Measurements from ENCODE around the gene DIPK1C.

Gene DIPK1C

GRCh38 chr18:74411475-74411874 is 45.6 kb downstream of the DIPK1C start:
- no peaks in the 10 kb centered on the region for H3K27me3 ChIP-seq (ENCODE audit: control insufficient read depth, insufficient read depth, low read length, poor library complexity, severe bottlenecking)
- peaks cover 10% of the 10 kb centered on the region for H3K4me1 ChIP-seq (ENCODE audit: control insufficient read depth, insufficient read depth, low read length)
- no peak overlapping the region for H3K4me3 ChIP-seq (ENCODE audit: insufficient read depth, low read depth, low read length)
- H3K27ac ChIP-seq (ENCODE audit: insufficient read depth, low read depth, low read length, poor library complexity, severe bottlenecking): no peak overlapping the region
- H3K36me3 ChIP-seq (ENCODE audit: control insufficient read depth, insufficient read depth, low read length): no peaks in the 10 kb centered on the region
- H3K9me3 ChIP-seq (ENCODE audit: control insufficient read depth, low read length): no peaks in the 10 kb centered on the region
- WGBS, 2 experiments: 93 to 94% methylated on average over 9 of the region's 9 CpGs

- Histone ChIP-seq H3K4me3 (ENCODE audit: insufficient read depth, low read depth, low read length) (no peak overlapping the region), H3K4me1 (ENCODE audit: control insufficient read depth, insufficient read depth, low read length) (peaks cover 10% of the 10 kb centered on the region), H3K27me3 (ENCODE audit: control insufficient read depth, insufficient read depth, low read length, poor library complexity, severe bottlenecking) (no peaks in the 10 kb centered on the region), H3K36me3 (ENCODE audit: control insufficient read depth, insufficient read depth, low read length) (no peaks in the 10 kb centered on the region), H3K9me3 (ENCODE audit: control insufficient read depth, low read length) (no peaks in the 10 kb centered on the region), H3K27ac (ENCODE audit: insufficient read depth, low read depth, low read length, poor library complexity, severe bottlenecking) (no peak overlapping the region)
- WGBS, 2 experiments: 86 to 89% methylated on average over 8 of the region's 8 CpGs
Observed at GRCh38 chr18:74410441-74410992, 46.6 kb downstream of the DIPK1C start.

- H3K36me3 ChIP-seq (ENCODE audit: control insufficient read depth, insufficient read depth, low read length): no peaks in the 10 kb centered on the region
- H3K4me3 ChIP-seq (ENCODE audit: insufficient read depth, low read depth, low read length): no peak overlapping the region
- H3K27ac ChIP-seq (ENCODE audit: insufficient read depth, low read depth, low read length, poor library complexity, severe bottlenecking): no peak overlapping the region
- WGBS, 2 experiments: 96 to 98% methylated on average over 2 of the region's 2 CpGs
- H3K27me3 ChIP-seq (ENCODE audit: control insufficient read depth, insufficient read depth, low read length, poor library complexity, severe bottlenecking): no peaks in the 10 kb centered on the region
- no peaks in the 10 kb centered on the region for H3K9me3 ChIP-seq (ENCODE audit: control insufficient read depth, low read length)
- peaks cover 10% of the 10 kb centered on the region for H3K4me1 ChIP-seq (ENCODE audit: control insufficient read depth, insufficient read depth, low read length)
Observed at GRCh38 chr18:74407888-74408287, 49.2 kb downstream of the DIPK1C start.

- no peaks in the 10 kb centered on the region for H3K9me3 ChIP-seq (ENCODE audit: control insufficient read depth, low read length)
- no peaks in the 10 kb centered on the region for H3K27me3 ChIP-seq (ENCODE audit: control insufficient read depth, insufficient read depth, low read length, poor library complexity, severe bottlenecking)
- H3K4me3 ChIP-seq (ENCODE audit: insufficient read depth, low read depth, low read length): no peak overlapping the region
- WGBS, 2 experiments: 86 to 87% methylated on average over 9 of the region's 9 CpGs
- H3K4me1 ChIP-seq (ENCODE audit: control insufficient read depth, insufficient read depth, low read length): no peaks in the 10 kb centered on the region
- no peaks in the 10 kb centered on the region for H3K36me3 ChIP-seq (ENCODE audit: control insufficient read depth, insufficient read depth, low read length)
- H3K27ac ChIP-seq (ENCODE audit: insufficient read depth, low read depth, low read length, poor library complexity, severe bottlenecking): no peak overlapping the region
Observed at GRCh38 chr18:74402806-74403433, 54.2 kb downstream of the DIPK1C start.

DNA sequence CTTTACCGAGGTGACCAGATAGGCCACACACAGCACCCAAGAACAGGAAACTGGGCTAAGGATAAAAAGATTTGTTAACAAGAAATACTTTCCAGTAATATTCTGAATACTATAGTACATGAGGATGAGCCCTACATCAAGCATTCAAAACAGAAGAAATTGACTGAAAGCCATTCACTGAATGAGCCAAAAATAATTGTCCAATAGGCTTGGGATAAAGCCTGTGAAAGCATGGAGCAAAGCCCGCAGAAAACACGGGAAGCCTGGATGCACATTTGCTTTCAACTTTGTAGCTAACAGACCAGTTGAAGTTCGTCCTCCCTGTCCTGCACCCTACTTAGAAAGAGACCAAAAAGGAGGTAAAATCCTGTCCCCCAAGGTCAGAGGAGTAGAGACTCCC is 56.3 kb downstream of the DIPK1C start:
- Histone ChIP-seq H3K27me3 (ENCODE audit: control insufficient read depth, insufficient read depth, low read length, poor library complexity, severe bottlenecking) (no peaks in the 10 kb centered on the region), H3K9me3 (ENCODE audit: control insufficient read depth, low read length) (no peaks in the 10 kb centered on the region), H3K4me1 (ENCODE audit: control insufficient read depth, insufficient read depth, low read length) (no peaks in the 10 kb centered on the region), H3K36me3 (ENCODE audit: control insufficient read depth, insufficient read depth, low read length) (no peaks in the 10 kb centered on the region), H3K4me3 (ENCODE audit: insufficient read depth, low read depth, low read length) (no peak overlapping the region), H3K27ac (ENCODE audit: insufficient read depth, low read depth, low read length, poor library complexity, severe bottlenecking) (no peak overlapping the region)
- WGBS, 2 experiments: 88 to 94% methylated on average over 4 of the region's 4 CpGs

DNA sequence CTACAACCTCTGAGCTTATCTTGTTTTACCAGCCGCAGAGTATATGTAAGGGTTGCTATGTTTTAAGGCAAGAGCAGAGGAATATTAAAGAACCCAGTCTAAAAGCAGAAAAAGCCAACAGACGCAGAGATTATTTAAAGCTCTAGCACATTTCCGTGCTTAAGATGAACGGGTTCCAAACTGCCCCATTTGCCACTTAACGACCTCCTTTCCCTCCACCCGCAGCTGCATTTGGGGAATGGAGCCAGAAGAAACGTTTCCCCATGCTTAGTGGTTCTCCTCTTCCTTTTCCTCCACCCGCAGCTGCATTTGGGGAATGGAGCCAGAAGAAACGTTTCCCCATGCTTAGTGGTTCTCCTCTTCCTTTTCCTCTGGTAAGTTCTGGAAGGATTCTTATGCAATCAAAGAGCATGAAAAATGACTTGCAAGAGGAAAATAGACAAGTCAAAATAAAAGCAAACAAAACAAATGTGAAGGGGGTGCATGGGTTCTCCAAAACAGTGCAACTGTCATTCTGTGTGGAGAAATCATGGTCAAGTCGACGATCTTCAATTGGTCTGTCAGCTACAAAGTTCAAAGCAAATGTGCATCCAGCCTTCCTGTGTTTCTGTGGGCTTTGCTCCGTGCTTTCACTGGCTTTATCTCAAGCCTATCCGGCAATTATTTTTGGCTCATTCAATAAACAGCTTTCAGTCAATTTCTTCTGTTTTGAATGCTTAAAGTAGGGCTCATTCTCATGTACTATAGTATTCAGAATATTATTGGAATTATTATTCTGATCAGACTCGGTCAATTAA is 57.8 kb downstream of the DIPK1C start:
- Histone ChIP-seq H3K4me1 (ENCODE audit: control insufficient read depth, insufficient read depth, low read length) (no peaks in the 10 kb centered on the region), H3K9me3 (ENCODE audit: control insufficient read depth, low read length) (no peaks in the 10 kb centered on the region), H3K27me3 (ENCODE audit: control insufficient read depth, insufficient read depth, low read length, poor library complexity, severe bottlenecking) (no peaks in the 10 kb centered on the region), H3K27ac (ENCODE audit: insufficient read depth, low read depth, low read length, poor library complexity, severe bottlenecking) (no peak overlapping the region), H3K36me3 (ENCODE audit: control insufficient read depth, insufficient read depth, low read length) (no peaks in the 10 kb centered on the region), H3K4me3 (ENCODE audit: insufficient read depth, low read depth, low read length) (no peak overlapping the region)
- 92% methylated on average over 14 of the region's 14 CpGs for WGBS, 2 experiments

GRCh38 chr18:74397572-74397971 is 59.5 kb downstream of the DIPK1C start:
- Histone ChIP-seq H3K36me3 (ENCODE audit: control insufficient read depth, insufficient read depth, low read length) (no peaks in the 10 kb centered on the region), H3K4me1 (ENCODE audit: control insufficient read depth, insufficient read depth, low read length) (no peaks in the 10 kb centered on the region), H3K27ac (ENCODE audit: insufficient read depth, low read depth, low read length, poor library complexity, severe bottlenecking) (no peak overlapping the region), H3K9me3 (ENCODE audit: control insufficient read depth, low read length) (no peaks in the 10 kb centered on the region), H3K4me3 (ENCODE audit: insufficient read depth, low read depth, low read length) (no peak overlapping the region), H3K27me3 (ENCODE audit: control insufficient read depth, insufficient read depth, low read length, poor library complexity, severe bottlenecking) (no peaks in the 10 kb centered on the region)
- 89 to 93% methylated on average over 7 of the region's 7 CpGs for WGBS, 2 experiments

DNA sequence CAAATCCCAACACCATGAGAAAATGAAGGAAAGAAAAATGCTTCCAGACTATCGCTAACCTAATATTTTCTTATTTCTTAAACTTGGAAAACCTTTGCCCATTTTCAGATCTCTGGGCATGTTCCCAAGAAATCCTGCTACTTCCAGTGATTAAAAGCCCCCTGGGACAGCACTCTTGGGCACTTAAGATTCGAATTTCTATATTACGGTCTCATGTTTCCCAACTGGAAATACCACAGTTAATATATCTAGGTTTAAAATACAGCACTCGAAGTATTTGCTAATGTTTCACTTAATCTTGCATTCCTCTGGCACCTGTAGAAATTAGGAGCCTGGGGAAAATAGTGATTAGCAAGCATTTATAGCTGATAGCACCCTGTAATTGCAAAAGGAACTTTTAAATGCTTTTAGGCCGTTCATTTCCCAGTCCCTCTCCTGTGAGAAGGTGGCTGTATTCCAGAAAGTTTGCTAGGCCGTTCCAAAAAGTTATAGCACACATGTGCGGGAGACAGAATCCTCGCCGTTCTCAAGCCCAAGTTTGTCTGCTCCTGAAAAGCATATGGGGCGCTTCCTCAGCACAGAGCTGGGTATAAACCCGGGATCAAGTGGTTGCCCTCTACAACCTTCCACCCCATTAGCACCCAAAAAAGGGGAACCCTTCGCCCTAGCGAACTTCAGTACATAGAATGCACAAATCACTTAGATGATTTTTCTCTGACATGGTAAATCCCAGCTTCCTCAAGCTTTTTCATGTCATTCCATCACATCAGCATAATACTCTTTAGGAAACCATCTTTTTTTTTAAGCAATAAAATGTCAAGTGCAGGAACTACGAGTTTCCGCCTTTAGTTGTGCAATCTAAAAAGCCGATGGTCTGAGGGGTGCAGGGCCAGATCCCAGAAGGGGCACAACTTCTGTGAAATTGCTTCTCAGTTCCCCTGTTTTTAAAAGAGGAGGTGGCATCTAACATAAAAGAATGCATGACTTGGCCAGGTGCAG is 60.6 kb downstream of the DIPK1C start:
- Histone ChIP-seq H3K27me3 (ENCODE audit: control insufficient read depth, insufficient read depth, low read length, poor library complexity, severe bottlenecking) (no peaks in the 10 kb centered on the region), H3K9me3 (ENCODE audit: control insufficient read depth, low read length) (no peaks in the 10 kb centered on the region), H3K36me3 (ENCODE audit: control insufficient read depth, insufficient read depth, low read length) (no peaks in the 10 kb centered on the region), H3K4me3 (ENCODE audit: insufficient read depth, low read depth, low read length) (no peak overlapping the region), H3K4me1 (ENCODE audit: control insufficient read depth, insufficient read depth, low read length) (no peaks in the 10 kb centered on the region), H3K27ac (ENCODE audit: insufficient read depth, low read depth, low read length, poor library complexity, severe bottlenecking) (no peak overlapping the region)
- 86 to 88% methylated on average over 16 of the region's 16 CpGs for WGBS, 2 experiments

DNA sequence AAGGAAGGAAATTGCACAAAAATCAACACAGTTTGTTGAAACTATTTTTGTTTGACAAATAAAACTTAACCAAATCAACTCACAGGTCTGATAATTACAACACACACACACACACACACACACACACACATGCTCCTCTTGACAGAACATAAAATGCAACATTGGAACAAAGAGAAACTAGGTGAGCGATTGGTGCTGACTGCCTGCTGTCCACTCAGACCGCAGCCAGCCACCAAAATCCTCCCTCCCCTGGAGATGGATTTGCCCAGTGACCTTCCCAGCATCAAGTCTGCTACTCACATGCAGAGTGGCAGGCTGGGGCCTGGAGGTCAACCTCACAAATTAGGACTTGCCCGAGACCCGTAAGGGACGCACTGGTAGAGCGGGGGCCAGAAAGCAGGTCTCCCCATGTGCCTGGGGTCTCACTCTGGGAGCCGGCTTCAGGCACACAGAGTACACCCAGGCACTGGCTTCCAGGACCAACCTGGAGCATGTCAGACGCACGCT is 61.4 kb downstream of the DIPK1C start:
- 73% methylated on average over 9 of the region's 9 CpGs for WGBS, 2 experiments

More for the DNA sequence above, 61.4 kb downstream of the DIPK1C start:
- Histone ChIP-seq H3K27ac (ENCODE audit: insufficient read depth, low read depth, low read length, poor library complexity, severe bottlenecking) (no peak overlapping the region), H3K27me3 (ENCODE audit: control insufficient read depth, insufficient read depth, low read length, poor library complexity, severe bottlenecking) (no peaks in the 10 kb centered on the region), H3K36me3 (ENCODE audit: control insufficient read depth, insufficient read depth, low read length) (no peaks in the 10 kb centered on the region), H3K9me3 (ENCODE audit: control insufficient read depth, low read length) (no peaks in the 10 kb centered on the region), H3K4me1 (ENCODE audit: control insufficient read depth, insufficient read depth, low read length) (no peaks in the 10 kb centered on the region), H3K4me3 (ENCODE audit: insufficient read depth, low read depth, low read length) (no peak overlapping the region)

Measured in ectodermal cell (in vitro differentiated cells).